ENCODE results near the gene SPECC1. TPM values are rescaled to one million over a fixed set of nuclear protein-coding genes. Genes with fewer than 3 reads are reported as not detected.

SPECC1 gene
- total and polyA plus RNA-seq, 2 of the 13 experiments (the other 11 are each of a cell fraction or from before 2014, with no cell fraction given), result 2.3 to 6.9 TPM

- 92% methylated on average over 6 of the region's 7 CpGs for WGBS (ENCODE audit: low lambda C conversion rate)
- no TSS peak for BruUV-seq (replicated peaks)
- POLR2A ChIA-PET, result no interaction called here
- no peaks in the 10 kb centered on the region for H3K4me1 ChIP-seq (ENCODE audit: insufficient read depth, low read length)
- H3K36me3 ChIP-seq (replicated peaks in 1 of 2; ENCODE audit: control insufficient read depth in 1 of 2, insufficient read depth in 2 of 2, low read length in 2 of 2), result no peaks in the 10 kb centered on the region
- ATAC-seq, result no peak
- no peak overlapping the region for H3K4me2 ChIP-seq (ENCODE audit: low read depth, low read length)
- intact Hi-C loops (cut with micrococcal nuclease; ENCODE audit: unreplicated experiment), result no loop called here
- H3K4me3 ChIP-seq (replicated peaks in 1 of 3; ENCODE audit: insufficient read depth in 1 of 3, low read depth in 2 of 3, low read length in 3 of 3), result no peak overlapping the region
- H3K27me3 ChIP-seq (ENCODE audit: control insufficient read depth in 1 of 2, insufficient read depth in 2 of 2, low read length in 2 of 2), result no peaks in the 10 kb centered on the region
- CTCF ChIA-PET (ENCODE audit: low intra/inter-chr PET ratio, low total read pairs), result no interaction called here
- in situ Hi-C loops (cut with HindIII; ENCODE audit: extremely low pct_ligation_motif_present, low pct_unique_long_range_greater_than_20kb), result loop anchor here (10.0 to 25.0 kb wide), 3 partner anchors 89 to 327 kb away; partner anchors contain the start of gene AKAP10
- H3K79me2 ChIP-seq (ENCODE audit: insufficient read depth, low read length), result no peaks in the 10 kb centered on the region
- H3K9ac ChIP-seq (ENCODE audit: insufficient read depth, low read depth, low read length), result no peak overlapping the region
- DNase-seq (ENCODE audit: low spot score), result no peak
- H2AFZ ChIP-seq (ENCODE audit: low read length), result no peak overlapping the region
- no peak for TF ChIP-seq ZNF430 (CRISPR knock-in tag; IDR thresholded peaks at IDR 0.05)
- no peak for TF ChIP-seq ZNF12 (CRISPR knock-in tag; IDR thresholded peaks at IDR 0.05)
- no peak for TF ChIP-seq RELA (CRISPR knock-in tag; IDR thresholded peaks at IDR 0.05)
- TF ChIP-seq ZNF619 (CRISPR knock-in tag; IDR thresholded peaks at IDR 0.05), result no peak
- TF ChIP-seq KIAA2018 (CRISPR knock-in tag; IDR thresholded peaks at IDR 0.05; ENCODE audit: borderline replicate concordance), result no peak
- TF ChIP-seq MIXL1 (CRISPR knock-in tag; IDR thresholded peaks at IDR 0.05), result no peak
- TF ChIP-seq FIP1L1 (IDR thresholded peaks at IDR 0.05; ENCODE audit: borderline replicate concordance, insufficient read depth, low read depth, low read length), result no peak
- no peak for TF ChIP-seq IRF9 (CRISPR knock-in tag; IDR thresholded peaks at IDR 0.05; ENCODE audit: borderline replicate concordance)
- TF ChIP-seq SNAPC5 (CRISPR knock-in tag; IDR thresholded peaks at IDR 0.05; ENCODE audit: borderline replicate concordance), result no peak
- no peak for TF ChIP-seq ZNF543 (CRISPR knock-in tag; IDR thresholded peaks at IDR 0.05)
- TF ChIP-seq MIER2 (CRISPR knock-in tag; IDR thresholded peaks at IDR 0.05), result no peak
- H3K9me3 ChIP-seq (ENCODE audit: low read length), result no peaks in the 10 kb centered on the region
- FAIRE-seq, result no peak
- no peak overlapping the region for H3K27ac ChIP-seq (ENCODE audit: extremely low read length, insufficient read depth, low read length)
- no peaks in the 10 kb centered on the region for H4K20me1 ChIP-seq (ENCODE audit: insufficient read depth, low read length)
Measured at GRCh38 chr17:20313891-20314290, 304.7 kb downstream of the SPECC1 start.
